Ectodermal cell (in vitro differentiated cells): ENCODE results near the gene AK4. TPM values are rescaled to one million over a fixed set of nuclear protein-coding genes. Genes with fewer than 3 reads are reported as not detected.
"Not testable (repeated sequence)": the region's sequence is repeated elsewhere in the genome, so short reads cannot be mapped to it uniquely, and the experiment has no call there.

Experiments used
- H3K27ac ChIP-seq: 2 replicates; pipeline ENCODE4 v1.7.0; 2013; ENCODE audit warnings: mild to moderate bottlenecking, low read depth, low read length; ENCODE audit not compliant: insufficient read depth, poor library complexity, severe bottlenecking
- H3K27me3 ChIP-seq: 2 replicates; pipeline ENCODE4 v1.7.0; 2013; ENCODE audit warnings: mild to moderate bottlenecking, low read length; ENCODE audit not compliant: insufficient read depth, control insufficient read depth, poor library complexity, severe bottlenecking
- H3K36me3 ChIP-seq: one replicate; pipeline ENCODE4 v1.7.0; 2013; ENCODE audit warnings: low read length; ENCODE audit not compliant: control insufficient read depth, insufficient read depth
- H3K4me1 ChIP-seq: one replicate; pipeline ENCODE4 v1.7.0; 2013; ENCODE audit warnings: low read length; ENCODE audit not compliant: control insufficient read depth, insufficient read depth
- H3K4me3 ChIP-seq: 2 replicates; pipeline ENCODE4 v1.7.0; 2013; ENCODE audit warnings: low read depth, low read length, control low read depth; ENCODE audit not compliant: insufficient read depth
- H3K9me3 ChIP-seq: 2 replicates; pipeline ENCODE4 v1.7.0; 2013; ENCODE audit warnings: mild to moderate bottlenecking, low read length, moderate library complexity; ENCODE audit not compliant: control insufficient read depth
- WGBS, 2 experiments: methylation state at CpG; one replicate each; pipeline ENCODE4 v1.1.7; 2013; ENCODE audit warnings: missing lambda C conversion rate in 2 of 2; 5-methylcytosine and 5-hydroxymethylcytosine counted together
- polyA plus RNA-seq, 4 experiments: library from polyadenylated mRNA; stranded (reverse); fragments of 50-300 nt; gene quantifications; one replicate each; pipeline ENCODE4 v1.2.3, GENCODE V29; 2013

AK4 gene
- 3.8 TPM for polyA plus RNA-seq (2013, experiment 1 of 4)
- 2.9 TPM for polyA plus RNA-seq (2013, experiment 2 of 4)
- 2.0 TPM for polyA plus RNA-seq (2013, experiment 3 of 4)
- polyA plus RNA-seq (2013, experiment 4 of 4), result 3.0 TPM

DNA sequence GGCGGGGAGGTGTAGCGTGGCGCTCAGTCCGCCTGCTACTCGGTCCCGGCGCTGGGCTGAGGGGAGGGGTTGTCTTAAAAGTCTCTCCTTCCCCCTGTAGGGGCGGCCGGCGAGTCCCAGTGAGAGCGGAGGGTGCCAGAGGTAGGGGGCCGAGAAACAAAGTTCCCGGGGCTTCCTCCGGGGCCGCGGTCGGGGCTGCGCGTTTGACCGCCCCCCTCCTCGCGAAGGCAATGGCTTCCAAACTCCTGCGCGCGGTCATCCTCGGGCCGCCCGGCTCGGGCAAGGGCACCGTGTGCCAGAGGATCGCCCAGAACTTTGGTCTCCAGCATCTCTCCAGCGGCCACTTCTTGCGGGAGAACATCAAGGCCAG, at the start of gene AK4:
AK4 (plus strand) TSS at position 26 of the 370 bp plus-strand sequence; CDS start at position 231, 205 bp downstream.
- not testable (repeated sequence) for H3K36me3 ChIP-seq, H3K4me1 ChIP-seq, H3K27ac ChIP-seq, H3K9me3 ChIP-seq
- WGBS, 2 experiments, result 0% methylated on average over 18 to 22 of the region's 33 CpGs
- peaks cover 75% of the 10 kb centered on the region for H3K27me3 ChIP-seq
- peak within 1 kb of the TSS; percentile 60 for H3K4me3 ChIP-seq

- H3K36me3 ChIP-seq, result no peaks in the 10 kb centered on the region
- no peak overlapping the region for H3K27ac ChIP-seq
- no peak overlapping the region for H3K4me3 ChIP-seq
- no peaks in the 10 kb centered on the region for H3K27me3 ChIP-seq
- H3K9me3 ChIP-seq, result no peaks in the 10 kb centered on the region
- no peaks in the 10 kb centered on the region for H3K4me1 ChIP-seq
- 88 to 92% methylated on average over 3 of the region's 3 CpGs for WGBS, 2 experiments
Observed at GRCh38 chr1:65103807-65104206, 44.2 kb upstream of the AK4 start.

DNA sequence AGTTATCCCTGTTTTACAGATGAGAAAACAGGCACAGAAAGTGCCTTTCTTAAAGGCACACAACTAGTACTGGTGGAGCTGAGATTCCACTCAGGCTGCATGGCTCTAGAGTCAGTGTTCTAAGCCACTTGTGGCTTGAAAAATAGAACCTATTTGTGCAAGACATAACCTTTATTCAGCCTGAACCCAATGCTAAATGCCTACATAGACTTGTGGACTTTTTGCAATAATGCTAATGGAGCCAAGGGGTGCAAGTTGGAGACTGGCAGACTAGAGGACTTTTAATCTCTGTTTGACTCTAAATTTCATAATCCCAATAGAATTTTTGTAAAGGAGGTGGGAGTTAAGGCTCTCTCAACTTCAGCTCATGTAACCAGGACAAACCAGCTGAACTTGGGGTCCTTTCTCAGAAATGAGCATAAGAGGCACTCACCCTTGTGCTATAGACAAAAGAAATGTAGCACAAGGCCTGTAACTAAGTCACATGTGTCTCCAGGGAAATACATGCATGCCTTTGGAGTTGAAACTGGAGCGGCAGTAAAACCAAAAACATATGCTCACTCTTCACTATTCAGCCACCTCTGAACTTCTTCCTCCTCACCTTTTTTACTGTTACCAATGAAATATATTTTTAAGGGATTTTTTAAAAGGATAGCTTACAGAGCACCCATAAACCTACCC, 43.0 kb upstream of the AK4 start:
- WGBS, 2 experiments, result 100% methylated on average over 1 of the region's 1 CpG
- Histone ChIP-seq H3K9me3 (no peaks in the 10 kb centered on the region), H3K27me3 (no peaks in the 10 kb centered on the region), H3K27ac (no peak overlapping the region), H3K4me3 (no peak overlapping the region), H3K4me1 (no peaks in the 10 kb centered on the region), H3K36me3 (no peaks in the 10 kb centered on the region)

DNA sequence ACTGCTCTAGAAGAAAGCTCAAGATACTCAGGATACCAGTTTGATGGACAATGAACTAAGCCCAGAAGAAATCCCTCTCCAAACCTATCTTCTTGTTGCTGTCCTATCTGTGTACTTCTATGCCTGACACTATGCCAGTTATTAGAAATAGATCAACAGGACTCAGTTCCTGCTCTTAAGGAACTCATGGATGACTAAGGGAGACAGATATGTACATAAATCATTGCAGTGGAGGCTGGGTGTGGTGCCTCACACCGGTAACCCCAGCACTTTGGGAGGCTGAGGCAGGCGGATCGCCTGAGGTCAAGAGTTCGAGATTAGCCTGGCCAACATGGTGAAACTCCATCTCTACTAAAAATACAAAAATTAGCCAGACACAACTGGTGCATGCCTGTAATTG, 42.4 kb upstream of the AK4 start:
- Histone ChIP-seq H3K9me3 (no peaks in the 10 kb centered on the region), H3K4me1 (no peaks in the 10 kb centered on the region), H3K4me3 (no peak overlapping the region), H3K27me3 (no peaks in the 10 kb centered on the region), H3K27ac (no peak overlapping the region), H3K36me3 (no peaks in the 10 kb centered on the region)
- 95 to 97% methylated on average over 4 of the region's 4 CpGs for WGBS, 2 experiments

DNA sequence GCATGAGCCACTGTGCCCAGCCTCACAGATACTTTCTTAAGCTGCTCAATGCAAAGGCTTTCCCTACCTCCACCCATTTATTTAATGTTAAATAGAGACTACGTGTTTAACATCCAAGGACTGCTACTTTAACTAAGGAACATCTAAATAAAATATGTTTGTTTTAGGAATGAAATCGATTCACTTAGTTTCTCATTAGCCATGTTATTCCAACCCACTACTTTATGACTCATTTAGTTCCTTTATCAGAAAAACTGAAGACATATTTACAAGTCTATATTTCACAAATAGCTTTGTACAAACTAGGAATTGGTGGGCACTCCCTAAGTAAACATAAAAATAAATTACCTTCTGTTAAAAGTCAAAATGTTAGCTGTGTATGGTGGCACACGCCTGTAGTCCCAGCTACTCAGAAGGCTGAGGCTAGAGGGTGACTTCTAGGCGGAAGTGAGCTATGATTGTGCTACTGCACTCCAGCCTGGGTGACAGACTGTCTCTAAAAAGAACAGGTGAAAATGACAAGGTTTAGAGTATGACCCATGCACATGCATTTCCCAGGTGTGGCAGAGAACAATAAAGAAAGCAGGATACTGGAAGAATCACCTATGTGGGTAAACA, 39.9 kb upstream of the AK4 start:
- WGBS, 2 experiments, result 86 to 97% methylated on average over 3 to 4 of the region's 4 CpGs
- no peaks in the 10 kb centered on the region for H3K36me3 ChIP-seq

DNA sequence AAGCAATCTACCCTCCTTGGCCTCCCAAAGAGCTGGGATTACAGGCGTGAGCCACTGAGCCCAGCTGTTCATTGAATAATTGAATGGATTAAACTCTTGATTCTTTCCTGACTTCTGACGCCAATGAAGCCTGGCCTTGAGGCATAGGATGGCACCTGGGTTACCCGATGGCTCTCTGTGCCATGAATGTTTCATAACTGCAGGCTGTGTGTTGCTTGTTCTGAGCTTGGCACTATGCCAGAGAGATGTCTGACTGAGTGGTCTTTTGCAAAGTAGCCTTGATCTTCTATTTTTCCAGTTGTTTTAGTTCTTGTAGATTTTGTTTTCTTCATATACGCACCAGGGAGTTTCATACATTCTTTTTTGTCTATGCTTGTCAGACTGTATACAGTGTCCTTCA, 38.5 kb upstream of the AK4 start:
- H3K27ac ChIP-seq, result no peak overlapping the region
- H3K27me3 ChIP-seq, result no peaks in the 10 kb centered on the region
- peaks cover 3% of the 10 kb centered on the region for H3K4me1 ChIP-seq
- WGBS, 2 experiments, result 90 to 93% methylated on average over 4 of the region's 4 CpGs
- no peaks in the 10 kb centered on the region for H3K36me3 ChIP-seq
- no peaks in the 10 kb centered on the region for H3K9me3 ChIP-seq
- no peak overlapping the region for H3K4me3 ChIP-seq

More for the DNA sequence above, 39.9 kb upstream of the AK4 start:
- no peak overlapping the region for H3K27ac ChIP-seq
- H3K4me1 ChIP-seq, result no peaks in the 10 kb centered on the region
- H3K9me3 ChIP-seq, result no peaks in the 10 kb centered on the region
- no peak overlapping the region for H3K4me3 ChIP-seq
- no peaks in the 10 kb centered on the region for H3K27me3 ChIP-seq

- WGBS, 2 experiments, result 93 to 95% methylated on average over 3 of the region's 3 CpGs
- no peaks in the 10 kb centered on the region for H3K27me3 ChIP-seq
- no peaks in the 10 kb centered on the region for H3K36me3 ChIP-seq
Observed at GRCh38 chr1:65112811-65113210, 35.2 kb upstream of the AK4 start.

GRCh38 chr1:65113298-65113697, 34.7 kb upstream of the AK4 start:
- 77 to 89% methylated on average over 1 to 2 of the region's 2 CpGs for WGBS, 2 experiments
- H3K36me3 ChIP-seq, result no peaks in the 10 kb centered on the region
- H3K27ac ChIP-seq, result no peak overlapping the region
- no peak overlapping the region for H3K4me3 ChIP-seq
- no peaks in the 10 kb centered on the region for H3K9me3 ChIP-seq
- H3K4me1 ChIP-seq, result peaks cover 7% of the 10 kb centered on the region
- no peaks in the 10 kb centered on the region for H3K27me3 ChIP-seq

More at GRCh38 chr1:65112811-65113210, 35.2 kb upstream of the AK4 start:
- no peaks in the 10 kb centered on the region for H3K9me3 ChIP-seq
- no peak overlapping the region for H3K4me3 ChIP-seq
- H3K27ac ChIP-seq, result no peak overlapping the region
- peaks cover 7% of the 10 kb centered on the region for H3K4me1 ChIP-seq

DNA sequence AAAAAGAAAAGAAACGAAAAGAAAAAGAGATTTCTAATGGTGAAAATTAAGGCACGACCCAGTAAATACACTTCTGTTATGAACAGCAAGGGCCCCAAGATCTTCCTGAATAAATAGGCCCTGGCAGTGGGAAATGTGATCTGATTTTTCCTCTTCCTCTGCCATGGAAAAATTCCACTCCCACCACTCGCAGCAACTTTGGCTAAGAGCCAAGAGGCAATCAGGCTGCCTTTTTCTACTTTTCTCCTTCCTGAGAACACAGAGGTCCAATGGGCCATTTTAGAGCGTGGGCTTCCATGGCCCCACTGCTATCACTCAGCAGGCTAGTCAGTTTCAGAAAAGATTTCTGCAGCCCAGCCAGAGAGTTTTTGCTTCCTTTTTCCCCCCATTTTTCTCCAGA, 33.7 kb upstream of the AK4 start:
- no peak overlapping the region for H3K27ac ChIP-seq
- WGBS, 2 experiments, result 86 to 88% methylated on average over 4 of the region's 4 CpGs
- peaks cover 7% of the 10 kb centered on the region for H3K4me1 ChIP-seq
- no peak overlapping the region for H3K4me3 ChIP-seq
- no peaks in the 10 kb centered on the region for H3K27me3 ChIP-seq
- no peaks in the 10 kb centered on the region for H3K9me3 ChIP-seq
- no peaks in the 10 kb centered on the region for H3K36me3 ChIP-seq

GRCh38 chr1:65119951-65120350, 28.1 kb upstream of the AK4 start:
- no peaks in the 10 kb centered on the region for H3K4me1 ChIP-seq
- no peaks in the 10 kb centered on the region for H3K27me3 ChIP-seq
- WGBS, 2 experiments, result 87% methylated on average over 4 of the region's 4 CpGs
- H3K27ac ChIP-seq, result no peak overlapping the region
- H3K9me3 ChIP-seq, result no peaks in the 10 kb centered on the region
- no peaks in the 10 kb centered on the region for H3K36me3 ChIP-seq
- no peak overlapping the region for H3K4me3 ChIP-seq
